Uterus (tissue), 4 donors: Measurements from ENCODE around the gene GMDS. TPM values are rescaled to one million over a fixed set of nuclear protein-coding genes. Genes with fewer than 3 reads are reported as not detected.

Experiments
- DNase-seq, 2 donors: peaks; one replicate each; pipeline ENCODE4 v3.0.0-alpha.2; 2019 to 2020
- H3K27ac ChIP-seq, 2 donors: fragments of 200-600 bp; sonication (generic); 1 replicate in 1 of 2; 2 replicates in 1 of 2; pipeline ENCODE4 v1.5.1; 2016 to 2018
- H3K27me3 ChIP-seq, 2 donors: fragments of 200-600 bp; sonication (generic); one replicate each; pipeline ENCODE4 v1.5.1; 2018 to 2019; ENCODE audit warnings: control low read depth in 1 of 2
- H3K36me3 ChIP-seq, 2 donors: fragments of 200-600 bp; sonication (generic); one replicate each; pipeline ENCODE4 v1.5.1; 2019; ENCODE audit warnings: control low read depth in 1 of 2
- H3K4me1 ChIP-seq, 2 donors: fragments of 200-600 bp; sonication (generic); one replicate each; pipeline ENCODE4 v1.5.1; 2018 to 2019; ENCODE audit warnings: control low read depth in 1 of 2
- H3K4me3 ChIP-seq, 2 donors: fragments of 200-600 bp; sonication (generic); 1 replicate in 1 of 2; 2 replicates in 1 of 2; pipeline ENCODE4 v1.5.1; 2018 to 2019; ENCODE audit warnings: mild to moderate bottlenecking in 1 of 2
- H3K9me3 ChIP-seq, 2 donors: fragments of 200-600 bp; sonication (generic); one replicate each; pipeline ENCODE4 v1.5.1; 2019; ENCODE audit warnings: control low read depth in 1 of 2
- POLR2A ChIP-seq, 2 donors: fragments of 450-650 bp; IDR thresholded peaks; one replicate each; pipeline ENCODE4 v1.6.1; 2016; ENCODE audit warnings: antibody characterized with exemption in 2 of 2, mild to moderate bottlenecking in 1 of 2, moderate library complexity in 1 of 2
- intact Hi-C: fragments of 100-400 bp; cut with DNase I; formaldehyde crosslinking; loops from one replicate; pipeline ENCODE4 v1.15.1; 2023; ENCODE audit warnings: low total_unique reads
- total RNA-seq, 4 donors: library from RNA; depleted of rRNA in 3 of 4; stranded (reverse); fragments of >200 nt in 3 of 4; gene quantifications; one replicate each; pipeline versions ENCODE4 v1.1.0 to v1.2.4, GENCODE V29; 2014 to 2023
- TF ChIP-seq, protein P1 (sequence below), 4 experiments: fragments of 200-600 bp in 2 of 4; fragments of 450-650 bp in 2 of 4; sonication (generic) in 2 of 4; IDR thresholded peaks; one replicate each; pipeline ENCODE4 v1.5.1; 2016 to 2019; ENCODE audit warnings: antibody characterized with exemption in 4 of 4, mild to moderate bottlenecking in 2 of 4, moderate library complexity in 1 of 4
- donor health status: DM: yes; HTN: yes; CAD: no.

Gene GMDS
- total RNA-seq, 4 donors from 2014 or later, result 5.3 to 17.4 (median 12.9) TPM

DNA sequence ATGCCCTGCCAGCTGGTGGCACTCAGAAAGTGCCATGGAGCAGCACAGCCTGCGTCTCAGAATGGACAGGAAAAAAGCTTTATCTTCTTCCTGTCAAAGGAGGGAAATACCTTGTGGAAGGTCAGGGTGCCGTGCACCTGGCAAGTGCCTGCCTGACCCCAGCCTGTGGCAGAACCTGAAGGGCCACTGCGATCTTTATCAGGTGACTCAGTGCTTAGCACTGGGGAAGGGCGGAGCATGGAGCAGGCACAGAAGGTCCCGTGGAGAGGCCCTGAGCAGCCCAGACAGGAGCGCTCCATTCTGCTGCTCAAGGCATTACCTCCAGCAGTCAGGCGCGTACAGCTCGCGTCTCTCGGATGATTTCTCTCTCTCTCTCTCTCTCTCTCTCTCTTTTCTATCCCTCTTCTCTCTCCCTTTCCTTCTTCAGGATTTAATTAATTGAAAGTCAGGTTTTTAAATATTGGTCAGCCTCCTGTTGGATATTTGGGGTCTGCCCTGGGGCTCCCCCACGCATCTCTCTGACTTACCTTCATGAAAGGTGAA is 604.0 kb downstream of the GMDS start:
- Histone ChIP-seq H3K27ac (no peak overlapping the region), H3K36me3 (no peaks in the 10 kb centered on the region), H3K4me1 (no peaks in the 10 kb centered on the region), H3K27me3 (no peaks in the 10 kb centered on the region), H3K4me3 (no peak overlapping the region), H3K9me3 (no peaks in the 10 kb centered on the region)
- no peak for DNase-seq
- no peak for TF ChIP-seq POLR2A (IDR thresholded peaks at IDR 0.05)
- TF ChIP-seq, protein P1, sequence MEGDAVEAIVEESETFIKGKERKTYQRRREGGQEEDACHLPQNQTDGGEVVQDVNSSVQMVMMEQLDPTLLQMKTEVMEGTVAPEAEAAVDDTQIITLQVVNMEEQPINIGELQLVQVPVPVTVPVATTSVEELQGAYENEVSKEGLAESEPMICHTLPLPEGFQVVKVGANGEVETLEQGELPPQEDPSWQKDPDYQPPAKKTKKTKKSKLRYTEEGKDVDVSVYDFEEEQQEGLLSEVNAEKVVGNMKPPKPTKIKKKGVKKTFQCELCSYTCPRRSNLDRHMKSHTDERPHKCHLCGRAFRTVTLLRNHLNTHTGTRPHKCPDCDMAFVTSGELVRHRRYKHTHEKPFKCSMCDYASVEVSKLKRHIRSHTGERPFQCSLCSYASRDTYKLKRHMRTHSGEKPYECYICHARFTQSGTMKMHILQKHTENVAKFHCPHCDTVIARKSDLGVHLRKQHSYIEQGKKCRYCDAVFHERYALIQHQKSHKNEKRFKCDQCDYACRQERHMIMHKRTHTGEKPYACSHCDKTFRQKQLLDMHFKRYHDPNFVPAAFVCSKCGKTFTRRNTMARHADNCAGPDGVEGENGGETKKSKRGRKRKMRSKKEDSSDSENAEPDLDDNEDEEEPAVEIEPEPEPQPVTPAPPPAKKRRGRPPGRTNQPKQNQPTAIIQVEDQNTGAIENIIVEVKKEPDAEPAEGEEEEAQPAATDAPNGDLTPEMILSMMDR (IDR thresholded peaks at IDR 0.05), result no peak
- intact Hi-C loops, result no loop called here

DNA sequence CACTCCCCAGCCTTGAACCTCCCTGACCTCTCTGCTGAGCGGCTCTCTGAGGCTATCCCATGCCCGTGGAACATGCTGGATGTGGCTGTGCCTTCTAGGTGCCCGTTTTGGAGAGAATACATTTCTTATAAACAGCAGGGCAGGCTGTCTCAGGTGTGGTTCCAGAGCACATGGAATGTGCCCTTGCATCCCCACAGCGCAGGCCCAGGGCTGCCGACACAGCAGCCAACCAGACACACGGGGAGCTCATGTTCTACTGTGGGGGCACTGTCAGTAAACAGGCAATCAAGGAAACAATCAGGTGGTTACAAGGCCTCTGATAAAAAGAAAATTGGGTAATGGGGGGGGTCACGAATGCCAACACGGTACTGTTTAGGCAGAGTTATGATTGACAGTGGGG is 604.9 kb downstream of the GMDS start:
- intact Hi-C loops, result no loop called here

DNA sequence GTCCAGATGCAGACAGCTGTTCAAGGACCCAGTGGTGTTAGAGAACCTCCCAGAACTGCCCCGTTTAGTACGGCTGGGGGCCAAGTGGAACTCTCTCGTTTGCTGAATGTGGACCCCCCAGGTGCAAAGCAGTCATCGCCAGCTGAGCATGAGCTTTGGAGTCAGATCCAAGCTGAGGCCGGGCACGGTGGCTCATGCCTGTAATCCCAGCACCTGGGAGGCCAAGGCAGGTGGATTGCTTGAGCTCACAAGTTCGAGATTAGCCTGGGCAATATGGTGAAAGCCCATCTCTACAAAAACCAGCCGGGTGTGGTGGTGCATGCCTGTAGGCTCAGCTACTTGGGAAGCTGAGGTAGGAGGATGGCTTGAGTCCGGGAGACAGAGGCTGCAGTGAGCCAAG is 606.0 kb downstream of the GMDS start:
- intact Hi-C loops, result no loop called here
- TF ChIP-seq, protein P1 (IDR thresholded peaks at IDR 0.05), result no peak
- TF ChIP-seq POLR2A (IDR thresholded peaks at IDR 0.05), result no peak

More for the DNA sequence above, 604.9 kb downstream of the GMDS start:
- no peaks in the 10 kb centered on the region for H3K4me1 ChIP-seq
- no peaks in the 10 kb centered on the region for H3K36me3 ChIP-seq
- H3K4me3 ChIP-seq, result no peak overlapping the region
- TF ChIP-seq, protein P1 (IDR thresholded peaks at IDR 0.05), result no peak
- TF ChIP-seq POLR2A (IDR thresholded peaks at IDR 0.05), result no peak
- DNase-seq, result no peak
- no peaks in the 10 kb centered on the region for H3K9me3 ChIP-seq
- no peaks in the 10 kb centered on the region for H3K27me3 ChIP-seq
- no peak overlapping the region for H3K27ac ChIP-seq

DNA sequence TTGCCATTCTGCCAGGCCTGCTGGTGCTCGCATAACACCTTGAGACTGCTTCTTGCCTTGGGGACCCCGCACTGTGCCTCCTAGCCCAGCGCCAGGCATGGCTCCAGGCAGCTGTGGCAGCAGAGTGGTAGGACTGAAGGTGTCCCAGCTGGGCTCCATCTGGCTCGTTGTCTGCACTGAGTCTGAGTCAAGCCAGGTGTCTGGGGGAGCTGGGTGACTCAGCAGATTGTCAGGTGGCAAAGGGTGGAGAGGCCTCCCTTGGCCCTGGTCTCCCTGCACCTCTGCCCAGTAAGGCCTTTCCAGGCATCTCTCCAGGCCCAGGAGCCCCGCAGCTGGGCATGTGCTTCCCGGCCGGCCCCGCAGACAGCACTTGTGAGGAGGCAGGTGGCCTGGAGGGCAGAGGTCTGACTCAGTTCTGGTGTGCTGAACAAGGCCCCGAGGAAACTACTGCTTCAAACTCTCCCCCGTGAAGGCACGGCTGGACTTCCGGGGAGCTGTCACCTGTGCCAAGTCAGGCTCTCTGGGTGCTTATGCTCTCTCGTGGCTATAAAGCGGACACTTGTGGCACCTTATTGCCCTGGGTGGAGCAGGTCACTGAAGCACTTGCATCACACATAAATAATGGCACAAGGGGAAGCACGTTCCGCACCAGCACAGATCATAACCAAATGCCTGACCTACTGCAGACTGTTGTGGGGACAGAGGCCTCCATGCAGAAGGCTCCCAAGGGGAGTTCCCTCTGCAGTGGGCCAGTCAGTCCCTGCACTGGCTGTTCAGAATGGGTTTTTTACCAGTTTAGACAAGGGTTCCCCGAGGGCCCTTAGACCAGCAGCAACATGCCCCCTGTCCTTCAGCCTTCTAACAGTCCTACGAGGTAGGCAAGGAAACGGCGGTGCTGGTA is 608.2 kb downstream of the GMDS start:
- intact Hi-C loops, result no loop called here
- no peak overlapping the region for H3K27ac ChIP-seq
- no peak for DNase-seq

More for the DNA sequence above, 606.0 kb downstream of the GMDS start:
- no peaks in the 10 kb centered on the region for H3K36me3 ChIP-seq
- DNase-seq, result no peak
- no peaks in the 10 kb centered on the region for H3K9me3 ChIP-seq
- H3K4me3 ChIP-seq, result no peak overlapping the region
- no peak overlapping the region for H3K27ac ChIP-seq
- H3K4me1 ChIP-seq, result no peaks in the 10 kb centered on the region
- H3K27me3 ChIP-seq, result no peaks in the 10 kb centered on the region

More for the DNA sequence above, 608.2 kb downstream of the GMDS start:
- H3K9me3 ChIP-seq, result no peaks in the 10 kb centered on the region
- no peaks in the 10 kb centered on the region for H3K36me3 ChIP-seq
- H3K27me3 ChIP-seq, result no peaks in the 10 kb centered on the region
- TF ChIP-seq, protein P1 (IDR thresholded peaks at IDR 0.05), result no peak
- TF ChIP-seq POLR2A (IDR thresholded peaks at IDR 0.05), result no peak
- no peak overlapping the region for H3K4me3 ChIP-seq
- H3K4me1 ChIP-seq, result no peaks in the 10 kb centered on the region
